GM18519 (cell line): ENCODE data around the gene SYVN1.
"Not testable (repeated sequence)": the region's sequence is repeated elsewhere in the genome, so short reads cannot be mapped to it uniquely, and the experiment has no call there.

Experiments used
- ATAC-seq: cut with Tn5 transposase; IDR thresholded peaks from one replicate; pipeline ENCODE4 v1.9.1; 2021; ENCODE audit warnings: mild to moderate bottlenecking, moderate library complexity; ENCODE audit not compliant: unreplicated experiment, low FRiP score

The SYVN1 gene

DNA sequence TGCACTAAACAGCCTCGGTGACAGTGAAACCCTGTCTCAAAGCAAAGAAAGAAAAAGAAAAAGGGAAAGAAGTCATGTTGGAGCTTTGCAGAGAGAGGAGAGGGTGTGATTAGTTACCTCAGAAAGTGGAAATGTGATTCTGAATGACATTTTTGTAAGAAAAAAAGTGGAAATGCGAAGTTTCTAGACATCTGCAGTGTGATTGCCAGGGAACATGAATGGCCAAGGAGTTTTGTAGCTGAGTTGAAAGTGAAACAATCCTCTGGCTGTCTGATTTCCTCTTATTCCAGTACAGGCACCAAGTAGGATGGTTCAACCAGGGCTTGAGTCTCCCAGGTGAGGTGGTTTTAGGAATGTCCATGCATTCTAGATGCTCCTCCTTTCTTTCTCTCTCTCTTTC is 17.8 kb upstream of the SYVN1 start:
- ATAC-seq, result no peak

DNA sequence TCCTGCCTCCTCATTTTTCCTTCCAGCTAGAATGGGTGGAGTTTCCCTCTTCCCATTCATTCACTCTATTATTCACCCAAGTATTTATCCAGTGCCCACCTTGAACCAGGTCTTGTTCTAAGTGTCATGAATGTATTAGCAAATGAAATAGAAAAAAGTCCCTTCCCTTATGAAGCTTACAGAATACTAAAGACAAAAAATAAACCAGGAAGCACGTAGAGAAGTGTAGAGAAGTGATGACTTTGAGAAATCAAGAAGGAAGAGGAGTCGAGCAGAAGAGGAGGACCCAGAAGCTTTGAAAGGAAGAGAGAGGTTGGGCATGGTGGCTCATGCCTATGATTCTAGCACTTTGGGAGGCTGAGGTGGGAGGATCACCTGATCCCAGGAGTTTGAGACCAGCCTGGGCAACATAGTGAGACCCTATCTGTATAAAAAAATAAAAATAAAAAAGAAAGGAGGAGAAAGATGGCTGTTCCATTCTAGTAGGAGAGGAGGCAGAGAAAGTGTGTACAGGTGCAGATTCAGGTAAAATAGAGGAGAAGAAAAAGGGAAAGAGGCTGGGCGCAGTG is 17.1 kb upstream of the SYVN1 start:
- no peak for ATAC-seq

GRCh38 chr11:65150509-65151299 is 16.4 kb upstream of the SYVN1 start:
- ATAC-seq, result no peak

- ATAC-seq, result not testable (repeated sequence)
These were observed 15.8 kb upstream of the SYVN1 start for GRCh38 chr11:65150131-65150508.

DNA sequence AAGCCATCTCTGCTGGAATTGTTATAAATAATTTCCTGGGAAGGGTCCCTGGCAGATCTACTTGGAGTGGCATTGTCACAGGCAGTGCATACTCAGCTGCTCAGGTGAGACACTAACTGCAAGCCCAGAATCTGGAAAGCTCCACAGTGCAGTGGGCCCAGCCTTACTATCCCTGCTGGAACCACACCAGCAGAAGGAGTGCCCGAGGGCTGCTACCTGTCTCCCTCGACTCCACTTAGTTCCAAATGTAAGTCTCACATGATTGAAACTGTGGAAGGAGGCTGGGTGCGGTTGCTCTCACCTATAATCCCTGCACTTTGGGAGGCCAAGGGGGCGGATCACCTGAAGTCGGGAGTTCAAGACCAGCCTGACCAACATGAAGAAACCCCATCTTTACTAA is 14.3 kb upstream of the SYVN1 start:
- ATAC-seq, result no peak

GRCh38 chr11:65147352-65148075 is 13.2 kb upstream of the SYVN1 start:
- ATAC-seq, result no peak

GRCh38 chr11:65141896-65142494 is 7.7 kb upstream of the SYVN1 start:
- ATAC-seq, result no peak

DNA sequence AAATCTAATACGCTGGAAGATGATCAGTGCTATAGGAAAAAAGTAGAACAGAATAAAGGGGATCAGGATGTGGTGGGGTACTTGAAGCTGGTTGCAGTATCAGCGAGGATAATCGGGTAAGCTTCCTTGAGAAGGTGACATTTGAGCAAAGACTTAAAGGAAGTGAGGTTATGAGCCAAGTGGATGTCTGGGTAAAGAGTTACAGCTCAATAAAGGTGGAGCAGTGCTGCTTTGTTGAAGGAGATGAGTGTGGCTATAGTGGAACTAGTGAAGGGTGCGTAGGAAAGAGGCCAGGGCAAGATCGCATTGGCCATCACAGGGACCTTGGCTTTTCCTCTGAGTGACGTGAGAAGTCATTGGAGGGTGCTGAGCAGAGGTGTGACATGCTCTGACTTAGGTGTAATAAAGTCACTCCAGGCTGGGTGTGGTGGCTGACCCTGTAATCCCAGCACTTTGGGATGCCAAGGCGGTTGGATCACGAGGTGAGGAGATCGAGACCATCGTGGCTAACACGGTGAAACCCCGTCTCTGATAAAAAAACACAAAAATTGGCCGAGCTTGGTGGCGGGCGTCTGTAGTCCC is 2.3 kb upstream of the SYVN1 start:
- no peak for ATAC-seq

DNA sequence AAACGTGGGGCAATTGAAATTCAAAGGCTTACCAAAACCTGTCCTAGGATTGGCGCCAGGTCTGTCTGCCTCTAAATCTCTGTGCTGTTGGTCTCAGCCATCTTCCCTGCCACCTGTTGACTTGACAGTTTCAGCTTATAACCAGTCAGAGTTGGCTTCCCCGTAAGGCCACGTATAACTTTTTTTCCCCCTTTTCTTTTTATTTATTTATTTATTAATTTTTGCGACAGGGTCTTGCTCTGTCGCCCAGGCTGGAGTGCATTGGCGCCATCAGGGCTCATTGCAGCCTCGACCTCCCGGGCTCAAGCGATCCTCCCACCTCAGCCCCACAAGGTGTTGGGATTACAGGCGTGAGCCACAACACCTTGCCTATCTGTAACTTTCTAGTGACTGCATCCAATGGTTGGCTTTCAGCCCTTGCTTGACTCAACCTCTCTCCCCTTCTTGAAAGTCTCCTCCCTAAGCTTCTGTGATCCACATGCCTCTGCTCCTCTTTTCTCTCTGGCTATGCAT is 1.4 kb upstream of the SYVN1 start:
- no peak for ATAC-seq

- no peak for ATAC-seq
These were observed 773 bp upstream of the SYVN1 start for GRCh38 chr11:65134952-65135632.

DNA sequence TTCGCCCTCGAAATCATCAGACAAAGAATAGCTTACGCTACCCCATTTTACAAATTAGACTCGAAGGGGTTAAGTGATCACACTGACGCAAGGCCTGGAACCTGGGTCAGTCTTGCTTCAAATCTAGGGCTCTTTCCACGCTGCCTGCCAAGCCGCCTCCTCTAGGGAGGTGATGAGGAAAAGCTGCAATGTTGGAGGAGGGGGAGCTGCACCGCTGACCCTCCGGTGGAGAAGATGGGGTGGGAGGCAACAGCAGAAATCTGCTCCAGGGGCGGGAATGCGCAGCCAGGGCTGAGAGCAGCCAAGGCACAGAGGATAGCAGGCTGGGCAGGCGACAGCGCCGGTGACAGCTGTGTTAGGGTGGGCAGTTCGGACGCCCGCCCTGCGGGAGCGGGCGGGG is 595 bp downstream of the SYVN1 start:
- no peak for ATAC-seq

- ATAC-seq, result no peak
These were observed 1.2 kb downstream of the SYVN1 start for GRCh38 chr11:65132988-65133700.

DNA sequence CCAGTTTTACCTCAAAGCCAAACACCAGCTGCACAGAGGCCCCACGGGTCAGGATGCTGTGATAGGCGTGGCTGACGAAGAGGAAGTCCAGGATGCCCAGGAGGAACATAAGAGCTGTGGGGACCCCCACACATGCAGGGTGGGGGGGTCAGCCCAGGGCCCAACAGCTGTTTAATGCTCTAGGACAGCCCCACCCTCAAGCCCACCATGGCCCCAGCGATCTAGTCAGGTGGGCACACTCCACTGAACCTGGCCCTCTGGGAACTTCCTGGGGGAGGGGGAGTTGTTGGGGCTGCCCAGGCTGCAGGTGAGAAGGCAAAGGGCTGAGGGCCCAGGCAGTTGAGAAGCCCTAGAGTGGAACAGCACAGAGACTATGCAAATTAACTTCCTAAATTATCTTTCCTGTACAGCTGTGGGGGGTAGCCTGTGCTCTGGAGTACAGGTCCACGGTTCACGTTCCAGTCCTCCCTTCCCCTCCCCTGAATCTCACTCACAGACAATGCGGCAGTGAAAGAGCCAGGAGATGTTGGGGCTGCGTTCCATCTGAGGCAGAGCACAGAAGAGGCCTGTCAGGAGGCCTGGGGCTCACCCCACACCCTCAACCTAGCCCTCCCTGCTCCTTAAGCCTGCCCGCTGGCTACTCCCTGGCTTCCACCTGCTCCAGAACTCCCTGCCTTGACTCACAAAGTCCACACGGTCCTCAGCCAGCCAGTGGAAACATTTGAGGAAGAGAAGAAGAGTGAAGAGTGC is 1.9 kb downstream of the SYVN1 start:
- ATAC-seq, result no peak

- no peak for ATAC-seq
These were observed 2.5 kb downstream of the SYVN1 start for GRCh38 chr11:65131895-65132237.

GRCh38 chr11:65131417-65131776 is 2.9 kb downstream of the SYVN1 start:
- no peak for ATAC-seq

- no peak for ATAC-seq
These were observed 3.5 kb downstream of the SYVN1 start for GRCh38 chr11:65130631-65131416.

GRCh38 chr11:65129649-65130441 is 4.5 kb downstream of the SYVN1 start:
- ATAC-seq, result no peak
